ENCODE data around the gene FOXJ3. TPM values are rescaled to one million over a fixed set of nuclear protein-coding genes. Genes with fewer than 3 reads are reported as not detected.

Gene FOXJ3
- total and polyA plus RNA-seq, 3 experiments from 2014 or later: 35.7 to 48.3 (median 48.0) TPM

DNA sequence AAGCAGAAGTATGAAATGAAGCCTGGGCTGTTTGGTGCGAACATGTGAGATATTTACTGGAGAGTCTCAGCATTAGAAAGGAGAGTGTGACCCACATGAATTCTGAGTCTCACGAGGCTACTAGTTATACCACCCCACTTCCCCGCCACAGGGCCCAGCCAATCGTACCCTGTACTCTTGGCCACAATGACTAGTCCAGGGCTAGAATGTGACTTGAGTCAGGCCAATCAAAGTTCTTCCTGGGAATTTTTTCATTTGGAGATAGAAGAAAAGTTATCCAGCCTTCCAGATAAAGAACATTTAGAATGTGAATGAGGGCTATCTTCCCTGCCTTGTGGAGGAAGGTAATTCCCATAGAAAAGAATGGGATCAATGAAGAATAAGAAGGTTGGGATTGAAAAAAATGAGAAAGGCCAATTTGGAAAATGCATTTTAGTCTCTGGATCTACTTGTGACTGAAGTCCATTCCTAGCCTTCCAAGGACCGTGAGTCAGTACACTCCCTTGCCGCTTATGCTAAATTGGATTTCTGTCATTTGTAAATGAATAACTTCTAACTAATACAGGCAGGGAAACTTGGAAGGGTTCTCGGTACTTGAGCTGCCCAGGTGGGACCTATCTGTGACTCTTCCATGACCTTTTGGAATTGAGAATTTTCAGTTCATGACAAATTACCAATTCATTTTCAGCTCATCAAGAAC, 33.2 kb upstream of the FOXJ3 start:
- ChIA-PET POLR2A (no interaction called here), CTCF (no interaction called here)
- H3K4me1 ChIP-seq (ENCODE audit: insufficient read depth, low read length): no peaks in the 10 kb centered on the region
- no peak for DNase-seq
- H3K9me3 ChIP-seq (ENCODE audit: low read length): no peaks in the 10 kb centered on the region
- no peaks in the 10 kb centered on the region for H3K4me1 Mint-ChIP-seq
- H3K27ac Mint-ChIP-seq: no peak overlapping the region
- no peaks in the 10 kb centered on the region for H3K36me3 Mint-ChIP-seq
- no peaks in the 10 kb centered on the region for H3K9me3 Mint-ChIP-seq
- H3K27me3 ChIP-seq (ENCODE audit: insufficient read depth, low read length, poor library complexity, severe bottlenecking): no peaks in the 10 kb centered on the region
- H3K27me3 Mint-ChIP-seq: peaks cover 7 to 25% of the 10 kb centered on the region in 2 donors
- no peak overlapping the region for H3K4me3 ChIP-seq (ENCODE audit: low read length)
- H3K36me3 ChIP-seq (ENCODE audit: insufficient read depth, low read length): no peaks in the 10 kb centered on the region
- no peak overlapping the region for H3K27ac ChIP-seq (ENCODE audit: low read depth, low read length)
- no peak overlapping the region for H3K4me3 Mint-ChIP-seq

DNA sequence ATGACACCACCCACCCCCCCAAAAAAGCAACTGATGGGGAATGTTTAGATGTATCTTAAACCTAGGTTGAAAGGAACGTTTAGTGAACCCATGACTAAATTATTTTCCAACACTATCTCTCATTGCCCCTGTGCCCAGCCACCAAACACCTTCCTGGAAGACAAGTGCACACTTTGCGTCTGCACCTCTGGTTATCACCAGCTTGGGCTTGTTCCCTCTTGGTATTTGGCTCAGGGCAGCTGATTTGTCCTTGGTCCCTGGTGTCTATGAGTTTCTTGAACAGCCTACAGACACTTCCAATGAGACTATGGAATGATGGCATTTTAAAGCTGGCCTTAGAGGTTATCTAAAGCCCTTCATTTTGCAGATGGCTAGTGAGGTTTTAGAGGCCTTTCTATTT, 30.1 kb upstream of the FOXJ3 start:
- no peaks in the 10 kb centered on the region for H3K9me3 Mint-ChIP-seq
- H3K4me1 Mint-ChIP-seq: no peaks in the 10 kb centered on the region
- no peaks in the 10 kb centered on the region for H3K36me3 Mint-ChIP-seq
- no peaks in the 10 kb centered on the region for H3K9me3 ChIP-seq (ENCODE audit: low read length)
- ChIA-PET CTCF (no interaction called here), POLR2A (no interaction called here)
- no peak overlapping the region for H3K4me3 Mint-ChIP-seq
- peaks cover 9 to 31% of the 10 kb centered on the region in 2 donors for H3K27me3 Mint-ChIP-seq
- H3K27ac Mint-ChIP-seq: no peak overlapping the region
- H3K4me3 ChIP-seq (ENCODE audit: low read length): no peak overlapping the region
- no peaks in the 10 kb centered on the region for H3K36me3 ChIP-seq (ENCODE audit: insufficient read depth, low read length)
- DNase-seq: no peak
- no peaks in the 10 kb centered on the region for H3K27me3 ChIP-seq (ENCODE audit: insufficient read depth, low read length, poor library complexity, severe bottlenecking)
- H3K27ac ChIP-seq (ENCODE audit: low read depth, low read length): no peak overlapping the region
- H3K4me1 ChIP-seq (ENCODE audit: insufficient read depth, low read length): no peaks in the 10 kb centered on the region

DNA sequence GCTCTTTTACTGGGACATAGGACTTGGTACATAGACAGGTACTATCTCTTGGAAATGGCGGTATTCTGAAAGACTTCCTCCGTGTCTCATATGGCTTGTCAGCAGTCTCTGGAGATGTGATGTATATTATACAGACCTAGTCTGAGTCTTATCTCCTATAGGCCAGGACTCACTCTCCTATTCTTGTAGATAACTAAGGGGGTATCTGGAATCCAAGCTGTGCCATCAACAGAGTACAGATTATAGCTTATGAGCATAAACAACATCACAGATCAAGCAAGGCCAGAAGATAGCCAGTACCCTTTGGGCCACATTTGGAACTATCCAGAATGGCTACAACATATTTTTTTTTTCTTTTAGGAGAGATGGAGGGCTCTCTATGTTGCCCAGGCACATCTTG, 29.5 kb upstream of the FOXJ3 start:
- no peak overlapping the region for H3K4me3 Mint-ChIP-seq
- Histone ChIP-seq H3K36me3 (ENCODE audit: insufficient read depth, low read length) (no peaks in the 10 kb centered on the region), H3K4me3 (ENCODE audit: low read length) (no peak overlapping the region), H3K4me1 (ENCODE audit: insufficient read depth, low read length) (no peaks in the 10 kb centered on the region), H3K9me3 (ENCODE audit: low read length) (no peaks in the 10 kb centered on the region), H3K27ac (ENCODE audit: low read depth, low read length) (no peak overlapping the region), H3K27me3 (ENCODE audit: insufficient read depth, low read length, poor library complexity, severe bottlenecking) (no peaks in the 10 kb centered on the region)
- no peak overlapping the region for H3K27ac Mint-ChIP-seq
- no peak for DNase-seq
- no peaks in the 10 kb centered on the region for H3K4me1 Mint-ChIP-seq
- H3K27me3 Mint-ChIP-seq: peaks cover 9 to 33% of the 10 kb centered on the region in 2 donors
- ChIA-PET CTCF (no interaction called here), POLR2A (no interaction called here)
- H3K36me3 Mint-ChIP-seq: no peaks in the 10 kb centered on the region
- H3K9me3 Mint-ChIP-seq: no peaks in the 10 kb centered on the region

DNA sequence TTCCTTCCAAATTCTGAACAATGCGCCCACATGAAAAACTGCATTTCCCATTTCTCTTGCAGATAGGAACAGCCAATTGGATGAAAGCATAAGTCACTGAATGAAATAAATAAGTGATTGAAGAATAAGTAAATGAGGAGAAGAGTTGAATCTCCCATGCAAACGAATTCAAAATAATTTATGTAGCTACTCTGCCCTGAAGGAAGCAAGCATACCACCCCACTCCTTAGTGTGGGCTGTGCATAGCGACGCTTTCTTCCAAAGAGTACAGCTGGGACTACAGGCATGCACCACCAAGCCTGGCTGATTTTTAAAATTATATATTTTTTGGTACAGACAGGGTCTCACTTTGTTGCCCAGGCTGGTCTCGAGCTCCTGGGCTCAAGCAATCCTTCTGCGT, 29.1 kb upstream of the FOXJ3 start:
- Histone ChIP-seq H3K9me3 (ENCODE audit: low read length) (no peaks in the 10 kb centered on the region), H3K27ac (ENCODE audit: low read depth, low read length) (no peak overlapping the region), H3K27me3 (ENCODE audit: insufficient read depth, low read length, poor library complexity, severe bottlenecking) (no peaks in the 10 kb centered on the region), H3K4me1 (ENCODE audit: insufficient read depth, low read length) (no peaks in the 10 kb centered on the region), H3K36me3 (ENCODE audit: insufficient read depth, low read length) (no peaks in the 10 kb centered on the region), H3K4me3 (ENCODE audit: low read length) (no peak overlapping the region)
- H3K27me3 Mint-ChIP-seq: peaks cover 9 to 36% of the 10 kb centered on the region in 2 donors
- ChIA-PET CTCF (no interaction called here), POLR2A (no interaction called here)
- H3K4me1 Mint-ChIP-seq: no peaks in the 10 kb centered on the region
- H3K27ac Mint-ChIP-seq: no peak overlapping the region
- H3K4me3 Mint-ChIP-seq: no peak overlapping the region
- no peaks in the 10 kb centered on the region for H3K36me3 Mint-ChIP-seq
- H3K9me3 Mint-ChIP-seq: no peaks in the 10 kb centered on the region
- no peak for DNase-seq

DNA sequence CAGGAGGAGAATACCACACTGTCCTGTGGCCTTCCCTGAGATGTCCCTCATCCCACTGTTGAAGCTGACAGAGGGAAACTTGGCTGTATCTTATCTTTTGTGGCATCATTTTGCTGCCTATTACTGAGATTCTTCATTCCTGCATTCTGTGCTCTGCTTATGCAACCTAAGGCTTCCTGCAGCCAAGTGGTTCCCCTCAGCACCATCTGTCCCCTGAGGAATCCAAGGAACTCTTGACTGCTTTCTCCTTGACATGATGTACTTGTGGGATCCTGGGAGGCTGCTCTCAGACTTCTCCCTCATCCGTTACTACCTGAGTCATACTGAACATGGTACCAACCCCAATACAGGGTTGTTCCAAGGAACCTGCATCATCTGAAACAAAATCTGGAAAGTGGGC, 24.4 kb upstream of the FOXJ3 start:
- H3K36me3 ChIP-seq (ENCODE audit: insufficient read depth, low read length): no peaks in the 10 kb centered on the region
- Mint-ChIP-seq H3K27me3 (peaks cover 7 to 14% of the 10 kb centered on the region in 2 donors), H3K27ac (no peak overlapping the region), H3K4me3 (no peak overlapping the region), H3K4me1 (no peaks in the 10 kb centered on the region), H3K9me3 (no peaks in the 10 kb centered on the region), H3K36me3 (no peaks in the 10 kb centered on the region)
- no peaks in the 10 kb centered on the region for H3K9me3 ChIP-seq (ENCODE audit: low read length)
- no peak for DNase-seq
- no peaks in the 10 kb centered on the region for H3K27me3 ChIP-seq (ENCODE audit: insufficient read depth, low read length, poor library complexity, severe bottlenecking)
- no peak overlapping the region for H3K4me3 ChIP-seq (ENCODE audit: low read length)
- no peak overlapping the region for H3K27ac ChIP-seq (ENCODE audit: low read depth, low read length)
- no peaks in the 10 kb centered on the region for H3K4me1 ChIP-seq (ENCODE audit: insufficient read depth, low read length)
- POLR2A ChIA-PET: no interaction called here
- CTCF ChIA-PET: no interaction called here

DNA sequence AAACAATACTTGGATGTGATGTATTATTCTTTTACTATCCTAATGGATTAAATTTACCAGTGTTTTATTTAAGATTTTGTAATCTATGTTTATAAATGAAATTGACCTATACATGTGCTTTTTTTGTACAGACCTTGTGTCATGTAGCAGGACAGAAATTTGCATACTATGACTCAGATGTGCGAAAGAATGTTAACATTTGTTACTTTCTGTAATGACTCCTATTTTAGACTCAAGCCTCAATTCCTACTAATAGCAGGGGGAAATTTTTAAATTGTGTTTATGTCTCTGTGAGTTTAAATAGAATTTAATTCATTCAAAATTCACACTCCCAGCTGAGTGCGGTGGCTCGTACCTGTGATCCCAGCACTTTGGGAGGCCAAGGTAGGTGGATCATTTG, 23.8 kb upstream of the FOXJ3 start:
- Histone ChIP-seq H3K9me3 (ENCODE audit: low read length) (no peaks in the 10 kb centered on the region), H3K4me1 (ENCODE audit: insufficient read depth, low read length) (no peaks in the 10 kb centered on the region), H3K27ac (ENCODE audit: low read depth, low read length) (no peak overlapping the region), H3K36me3 (ENCODE audit: insufficient read depth, low read length) (no peaks in the 10 kb centered on the region), H3K27me3 (ENCODE audit: insufficient read depth, low read length, poor library complexity, severe bottlenecking) (no peaks in the 10 kb centered on the region), H3K4me3 (ENCODE audit: low read length) (no peak overlapping the region)
- no peaks in the 10 kb centered on the region for H3K36me3 Mint-ChIP-seq
- peaks cover 10 to 14% of the 10 kb centered on the region in 2 donors for H3K27me3 Mint-ChIP-seq
- POLR2A ChIA-PET: no interaction called here
- H3K4me1 Mint-ChIP-seq: no peaks in the 10 kb centered on the region
- DNase-seq: no peak
- no peaks in the 10 kb centered on the region for H3K9me3 Mint-ChIP-seq
- H3K4me3 Mint-ChIP-seq: no peak overlapping the region
- CTCF ChIA-PET: no interaction called here
- H3K27ac Mint-ChIP-seq: no peak overlapping the region

DNA sequence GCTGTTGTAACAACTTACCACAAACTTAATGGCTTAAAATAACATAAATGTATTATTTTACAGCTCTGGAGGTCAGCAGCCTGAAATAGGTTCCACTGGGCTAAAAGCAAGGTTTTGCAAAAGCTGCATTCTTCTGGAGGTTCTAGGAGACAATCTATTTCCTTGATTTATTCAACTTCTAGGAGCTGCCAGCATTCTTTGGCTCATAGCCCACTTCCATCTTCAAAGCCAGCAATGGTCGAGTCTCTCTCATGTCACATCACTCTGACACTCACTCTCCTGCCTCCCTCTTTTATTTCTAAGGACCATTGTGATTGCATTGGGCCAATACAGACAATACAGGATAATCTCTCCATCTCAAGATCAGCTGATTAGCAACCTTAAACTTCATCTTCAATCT, 15.1 kb upstream of the FOXJ3 start:
- ChIA-PET POLR2A (no interaction called here), CTCF (no interaction called here)
- Histone ChIP-seq H3K4me3 (ENCODE audit: low read length) (no peak overlapping the region), H3K4me1 (ENCODE audit: insufficient read depth, low read length) (no peaks in the 10 kb centered on the region), H3K9me3 (ENCODE audit: low read length) (no peaks in the 10 kb centered on the region), H3K36me3 (ENCODE audit: insufficient read depth, low read length) (no peaks in the 10 kb centered on the region), H3K27ac (ENCODE audit: low read depth, low read length) (no peak overlapping the region), H3K27me3 (ENCODE audit: insufficient read depth, low read length, poor library complexity, severe bottlenecking) (no peaks in the 10 kb centered on the region)
- H3K9me3 Mint-ChIP-seq: no peaks in the 10 kb centered on the region
- H3K4me3 Mint-ChIP-seq: no peak overlapping the region
- peaks cover 18 to 51% of the 10 kb centered on the region in 2 donors for H3K27me3 Mint-ChIP-seq
- no peak for DNase-seq
- H3K27ac Mint-ChIP-seq: no peak overlapping the region
- H3K36me3 Mint-ChIP-seq: peaks cover 0 to 2% (median 0%) of the 10 kb centered on the region in 3 donors
- no peaks in the 10 kb centered on the region for H3K4me1 Mint-ChIP-seq

DNA sequence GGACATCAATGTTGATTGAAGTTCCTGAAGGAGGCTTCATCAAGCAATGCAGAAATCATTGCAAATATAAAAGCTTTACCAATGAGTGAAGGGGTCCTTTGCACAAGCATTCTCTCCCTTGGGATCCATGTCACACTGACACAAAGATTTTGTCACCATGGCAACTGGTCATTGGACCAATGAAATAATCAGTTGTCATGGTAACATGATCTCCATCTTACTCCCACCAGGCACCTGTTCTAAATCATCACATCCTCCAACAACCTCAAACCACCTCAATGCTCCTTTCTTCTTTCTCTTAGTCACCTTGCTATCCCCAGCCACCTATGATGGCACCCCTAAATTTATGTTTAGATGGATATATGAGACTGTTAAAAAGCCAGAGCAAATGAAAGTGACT, 13.5 kb upstream of the FOXJ3 start:
- no peaks in the 10 kb centered on the region for H3K9me3 Mint-ChIP-seq
- Histone ChIP-seq H3K9me3 (ENCODE audit: low read length) (no peaks in the 10 kb centered on the region), H3K27me3 (ENCODE audit: insufficient read depth, low read length, poor library complexity, severe bottlenecking) (no peaks in the 10 kb centered on the region), H3K36me3 (ENCODE audit: insufficient read depth, low read length) (no peaks in the 10 kb centered on the region), H3K4me1 (ENCODE audit: insufficient read depth, low read length) (no peaks in the 10 kb centered on the region), H3K4me3 (ENCODE audit: low read length) (no peak overlapping the region), H3K27ac (ENCODE audit: low read depth, low read length) (no peak overlapping the region)
- no peak for DNase-seq
- ChIA-PET POLR2A (no interaction called here), CTCF (interaction anchor here (0.8 kb wide), 1 partner anchor 10 kb away, joined by 3 read pairs; no protein-coding TSS in a partner anchor)
- H3K27me3 Mint-ChIP-seq: peaks cover 14 to 51% of the 10 kb centered on the region in 2 donors
- H3K36me3 Mint-ChIP-seq: peaks cover 0 to 2% (median 0%) of the 10 kb centered on the region in 3 donors
- no peaks in the 10 kb centered on the region for H3K4me1 Mint-ChIP-seq
- H3K4me3 Mint-ChIP-seq: no peak overlapping the region
- H3K27ac Mint-ChIP-seq: no peak overlapping the region

Measured in CD8-positive, alpha-beta memory T cell (primary cell).